Activated CD8-positive, alpha-beta T cell treated with anti-CD3 and anti-CD28 coated beads, Interleukin-2, amount 10 ng/mL, durations not matched to agents 7 days and 5 days (primary cell): Measurements from ENCODE around the gene HSDL1. TPM values are rescaled to one million over a fixed set of nuclear protein-coding genes. Genes with fewer than 3 reads are reported as not detected.

ENCODE experiments used
- ATAC-seq: fragments of 150-1000 bp; cut with Tn5 transposase; one replicate; pipeline ENCODE4 v1.10.0; 2021; ENCODE audit warnings: moderate library complexity
- CTCF ChIA-PET: fragments of 350-600 bp; sonication (Branson Sonifier 250); formaldehyde crosslinking; loops from one replicate; lab custom pipeline; 2021; ENCODE audit warnings: antibody characterized with exemption; lab: Charles Lee
- POLR2A ChIA-PET: fragments of 350-600 bp; sonication (Branson Sonifier 250); formaldehyde crosslinking; loops from one replicate; lab custom pipeline; 2021; ENCODE audit warnings: antibody characterized with exemption; lab: Charles Lee
- DNase-seq: peaks from one replicate; pipeline ENCODE4 v3.0.0-alpha.2; 2020
- H3K27ac Mint-ChIP-seq: one replicate; pipeline ENCODE4 v1.8.0; 2021; ENCODE audit warnings: mild to moderate bottlenecking, mixed read lengths
- H3K27me3 Mint-ChIP-seq: one replicate; pipeline ENCODE4 v1.8.0; 2021; ENCODE audit warnings: low read depth, mixed read lengths
- H3K36me3 Mint-ChIP-seq: one replicate; pipeline ENCODE4 v1.8.0; 2021; ENCODE audit warnings: low read depth, mixed read lengths
- H3K4me1 Mint-ChIP-seq: one replicate; pipeline ENCODE4 v1.8.0; 2021; ENCODE audit warnings: low read depth, mixed read lengths
- H3K4me3 Mint-ChIP-seq: one replicate; pipeline ENCODE4 v1.8.0; 2021; ENCODE audit warnings: mild to moderate bottlenecking, mixed read lengths
- H3K9me3 Mint-ChIP-seq: one replicate; pipeline ENCODE4 v1.8.0; 2022; ENCODE audit warnings: mixed read lengths; ENCODE audit not compliant: insufficient read depth
- total RNA-seq, 2 experiments: library from RNA; stranded (reverse); gene quantifications; one replicate each; pipeline ENCODE4 v1.2.3, GENCODE V29; 2021

The HSDL1 gene
- total RNA-seq, 2 experiments from 2014 or later, result 10.4 to 12.3 TPM

- no peak for ATAC-seq
Measured at GRCh38 chr16:84074721-84075120, 70.3 kb downstream of the HSDL1 start.

More at GRCh38 chr16:84074721-84075120, 70.3 kb downstream of the HSDL1 start:
- Mint-ChIP-seq H3K9me3 (no peaks in the 10 kb centered on the region), H3K4me1 (no peaks in the 10 kb centered on the region), H3K27me3 (no peaks in the 10 kb centered on the region), H3K27ac (no peak overlapping the region), H3K36me3 (peaks cover 39% of the 10 kb centered on the region), H3K4me3 (no peak overlapping the region)
- ChIA-PET CTCF (interaction anchor here (0.8 to 2.1 kb wide), 3 partner anchors 9 to 101 kb away, joined by 3 to 8 read pairs (median 7); no protein-coding TSS in a partner anchor), POLR2A (no interaction called here)
- DNase-seq, result no peak

Other genes starting within 250 kb of the HSDL1 start
- 1 to 10 TPM; 4.2 to 4.3 TPM for gene MLYCD, start 246.1 kb downstream of the HSDL1 start, total RNA-seq
- gene OSGIN1, start 191.9 kb downstream of the HSDL1 start, total RNA-seq, result under 1 TPM; 0.24 to 0.26 TPM
- gene NECAB2, start 176.9 kb downstream of the HSDL1 start, total RNA-seq, result not detected
- not detected for gene SLC38A8, start 102.4 kb downstream of the HSDL1 start, total RNA-seq
- gene MBTPS1, start 28.2 kb downstream of the HSDL1 start, total RNA-seq, result 10 to 100 TPM; 49.3 to 52.7 TPM
- gene DNAAF1, start 131 bp upstream of the HSDL1 start, total RNA-seq, result not detected
- 10 to 100 TPM; 53.4 to 62.3 TPM for gene TAF1C, start 41.9 kb upstream of the HSDL1 start, total RNA-seq
- gene ADAD2, start 46.0 kb upstream of the HSDL1 start, total RNA-seq, result under 1 TPM in 1 of 2 experiments, not detected in 1; 0.18 TPM
- gene KCNG4, start 94.8 kb upstream of the HSDL1 start, total RNA-seq, result not detected
- not detected for gene WFDC1, start 149.7 kb upstream of the HSDL1 start, total RNA-seq
- not detected for gene ATP2C2, start 223.4 kb upstream of the HSDL1 start, total RNA-seq